Uterus (tissue), 4 donors: Measurements from ENCODE around the gene CTTN. TPM values are rescaled to one million over a fixed set of nuclear protein-coding genes. Genes with fewer than 3 reads are reported as not detected.
A peak's percentile ranks its signal among the peaks of the same experiment; 100 is the strongest.

Experiments
- DNase-seq, 2 donors: peaks; one replicate each; pipeline ENCODE4 v3.0.0-alpha.2; 2019 to 2020
- H3K27ac ChIP-seq, 2 donors: fragments of 200-600 bp; sonication (generic); 1 replicate in 1 of 2; 2 replicates in 1 of 2; pipeline ENCODE4 v1.5.1; 2016 to 2018
- H3K27me3 ChIP-seq, 2 donors: fragments of 200-600 bp; sonication (generic); one replicate each; pipeline ENCODE4 v1.5.1; 2018 to 2019; ENCODE audit warnings: control low read depth in 1 of 2
- H3K36me3 ChIP-seq, 2 donors: fragments of 200-600 bp; sonication (generic); one replicate each; pipeline ENCODE4 v1.5.1; 2019; ENCODE audit warnings: control low read depth in 1 of 2
- H3K4me1 ChIP-seq, 2 donors: fragments of 200-600 bp; sonication (generic); one replicate each; pipeline ENCODE4 v1.5.1; 2018 to 2019; ENCODE audit warnings: control low read depth in 1 of 2
- H3K4me3 ChIP-seq, 2 donors: fragments of 200-600 bp; sonication (generic); 1 replicate in 1 of 2; 2 replicates in 1 of 2; pipeline ENCODE4 v1.5.1; 2018 to 2019; ENCODE audit warnings: mild to moderate bottlenecking in 1 of 2
- H3K9me3 ChIP-seq, 2 donors: fragments of 200-600 bp; sonication (generic); one replicate each; pipeline ENCODE4 v1.5.1; 2019; ENCODE audit warnings: control low read depth in 1 of 2
- POLR2A ChIP-seq, 2 donors: fragments of 450-650 bp; IDR thresholded peaks; one replicate each; pipeline ENCODE4 v1.6.1; 2016; ENCODE audit warnings: antibody characterized with exemption in 2 of 2, mild to moderate bottlenecking in 1 of 2, moderate library complexity in 1 of 2
- intact Hi-C: fragments of 100-400 bp; cut with DNase I; formaldehyde crosslinking; loops from one replicate; pipeline ENCODE4 v1.15.1; 2023; ENCODE audit warnings: low total_unique reads
- total RNA-seq, 4 donors: library from RNA; depleted of rRNA in 3 of 4; stranded (reverse); fragments of >200 nt in 3 of 4; gene quantifications; one replicate each; pipeline versions ENCODE4 v1.1.0 to v1.2.4, GENCODE V29; 2014 to 2023
- TF ChIP-seq, protein P1 (sequence below), 4 experiments: fragments of 200-600 bp in 2 of 4; fragments of 450-650 bp in 2 of 4; sonication (generic) in 2 of 4; IDR thresholded peaks; one replicate each; pipeline ENCODE4 v1.5.1; 2016 to 2019; ENCODE audit warnings: antibody characterized with exemption in 4 of 4, mild to moderate bottlenecking in 2 of 4, moderate library complexity in 1 of 4
- donor health status: DM: yes; HTN: yes; CAD: no.

CTTN gene
- total RNA-seq, 4 donors from 2014 or later, result 109 to 279 (median 199) TPM

DNA sequence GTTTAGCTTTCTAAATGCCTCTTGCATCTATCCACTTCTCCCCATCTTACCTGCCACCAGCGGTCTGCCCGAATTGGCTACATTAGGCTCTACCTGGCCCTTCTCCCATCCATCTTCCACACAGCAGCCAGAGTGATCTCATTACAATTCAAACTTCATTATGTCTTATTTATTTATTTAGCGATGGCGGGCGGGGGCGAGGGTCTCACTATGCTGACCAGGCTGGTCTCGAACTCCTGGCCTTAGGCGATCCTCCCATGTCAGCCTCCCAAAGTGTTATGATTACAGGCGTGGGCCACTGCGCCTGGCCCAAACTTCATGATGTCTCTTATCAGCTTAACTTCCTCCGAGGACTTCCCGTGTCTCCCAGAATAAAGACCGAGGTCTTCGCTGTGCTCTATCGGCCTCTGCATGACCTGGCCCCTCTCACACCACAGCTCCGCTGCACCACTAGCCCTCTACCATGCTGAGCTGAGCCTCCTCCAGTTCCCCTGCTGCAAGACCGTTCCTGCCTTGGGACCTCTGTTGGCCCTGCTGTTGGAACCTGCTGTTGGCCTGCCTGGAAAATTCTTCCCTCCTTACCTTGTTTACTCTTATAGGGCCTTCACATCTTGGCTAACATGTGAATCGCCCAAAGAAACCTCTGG is 870 bp upstream of the CTTN start:
- Histone ChIP-seq H3K4me1 (peaks cover 0 to 12% of the 10 kb centered on the region in 2 donors), H3K36me3 (no peaks in the 10 kb centered on the region), H3K4me3 (peak overlapping the region; percentile 63 to 75), H3K27me3 (no peaks in the 10 kb centered on the region), H3K9me3 (no peaks in the 10 kb centered on the region), H3K27ac (peak overlapping the region; percentile 87 to 96)
- intact Hi-C loops, result no loop called here
- no peak for DNase-seq
- TF ChIP-seq, protein P1, sequence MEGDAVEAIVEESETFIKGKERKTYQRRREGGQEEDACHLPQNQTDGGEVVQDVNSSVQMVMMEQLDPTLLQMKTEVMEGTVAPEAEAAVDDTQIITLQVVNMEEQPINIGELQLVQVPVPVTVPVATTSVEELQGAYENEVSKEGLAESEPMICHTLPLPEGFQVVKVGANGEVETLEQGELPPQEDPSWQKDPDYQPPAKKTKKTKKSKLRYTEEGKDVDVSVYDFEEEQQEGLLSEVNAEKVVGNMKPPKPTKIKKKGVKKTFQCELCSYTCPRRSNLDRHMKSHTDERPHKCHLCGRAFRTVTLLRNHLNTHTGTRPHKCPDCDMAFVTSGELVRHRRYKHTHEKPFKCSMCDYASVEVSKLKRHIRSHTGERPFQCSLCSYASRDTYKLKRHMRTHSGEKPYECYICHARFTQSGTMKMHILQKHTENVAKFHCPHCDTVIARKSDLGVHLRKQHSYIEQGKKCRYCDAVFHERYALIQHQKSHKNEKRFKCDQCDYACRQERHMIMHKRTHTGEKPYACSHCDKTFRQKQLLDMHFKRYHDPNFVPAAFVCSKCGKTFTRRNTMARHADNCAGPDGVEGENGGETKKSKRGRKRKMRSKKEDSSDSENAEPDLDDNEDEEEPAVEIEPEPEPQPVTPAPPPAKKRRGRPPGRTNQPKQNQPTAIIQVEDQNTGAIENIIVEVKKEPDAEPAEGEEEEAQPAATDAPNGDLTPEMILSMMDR (IDR thresholded peaks at IDR 0.05), result no peak
- TF ChIP-seq POLR2A (IDR thresholded peaks at IDR 0.05), result no peak

DNA sequence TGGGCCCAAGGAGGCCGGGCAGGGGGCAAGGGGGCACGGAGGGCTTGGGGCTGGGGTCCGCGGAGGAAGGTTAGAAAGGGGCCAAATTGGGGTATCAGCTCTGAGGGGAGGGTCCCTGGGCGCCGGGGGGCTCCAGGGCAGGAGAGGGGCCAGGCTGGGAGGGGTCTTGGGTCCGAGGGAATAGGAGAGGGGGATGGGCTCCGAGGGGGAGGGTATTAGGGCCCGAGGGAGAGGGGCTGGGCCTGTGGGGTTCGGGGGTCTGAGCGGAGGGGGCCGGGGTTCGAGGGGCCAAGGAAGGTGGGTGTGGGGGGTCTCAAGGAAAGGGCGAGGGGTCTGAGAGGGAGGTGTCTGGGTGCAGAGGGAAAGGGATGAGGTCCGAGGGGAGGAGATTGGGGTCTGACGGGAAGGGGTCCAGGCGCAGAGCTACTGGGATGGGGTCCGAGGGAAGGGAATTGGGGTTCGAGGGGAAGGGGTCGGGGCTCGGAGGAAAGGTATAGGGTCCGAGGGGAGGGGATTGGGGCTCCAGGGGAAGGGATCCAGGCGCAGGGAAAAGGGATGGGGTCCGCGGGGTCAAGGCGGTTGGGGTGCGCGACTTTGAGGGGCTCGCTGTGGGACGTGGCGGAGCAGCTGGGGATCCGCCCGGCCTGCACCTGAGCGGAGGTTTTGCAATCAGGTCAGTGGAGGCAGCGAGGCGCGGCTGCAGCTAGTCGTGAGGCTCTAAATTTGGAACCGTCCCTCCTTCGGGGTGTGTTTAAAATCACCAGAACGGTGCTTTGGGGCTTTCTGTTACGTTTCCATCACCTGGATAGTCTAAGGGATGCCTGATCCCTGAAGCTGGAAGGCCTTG is 728 bp downstream of the CTTN start:
- Histone ChIP-seq H3K36me3 (no peaks in the 10 kb centered on the region), H3K4me3 (peak overlapping the region; percentile 63 to 75), H3K9me3 (no peaks in the 10 kb centered on the region), H3K27me3 (no peaks in the 10 kb centered on the region), H3K4me1 (peaks cover 0 to 12% of the 10 kb centered on the region in 2 donors), H3K27ac (peak overlapping the region; percentile 87 to 96)
- TF ChIP-seq POLR2A (IDR thresholded peaks at IDR 0.05), result no peak
- TF ChIP-seq, protein P1 (IDR thresholded peaks at IDR 0.05), result no peak
- intact Hi-C loops, result no loop called here
- peak; percentile 33 to 37 for DNase-seq

GRCh38 chr11:70399681-70400112 is 1.4 kb downstream of the CTTN start:
- H3K9me3 ChIP-seq, result no peaks in the 10 kb centered on the region
- no peaks in the 10 kb centered on the region for H3K36me3 ChIP-seq
- H3K4me3 ChIP-seq, result peak overlapping the region; percentile 63 to 75
- peak overlapping the region; percentile 87 to 96 for H3K27ac ChIP-seq
- peak; percentile 39 to 48 for TF ChIP-seq POLR2A (IDR thresholded peaks at IDR 0.05)
- TF ChIP-seq, protein P1 (IDR thresholded peaks at IDR 0.05), result no peak
- DNase-seq, result peak; percentile 89 to 90
- H3K27me3 ChIP-seq, result no peaks in the 10 kb centered on the region
- H3K4me1 ChIP-seq, result peaks cover 0 to 12% of the 10 kb centered on the region in 2 donors
- intact Hi-C loops, result no loop called here

DNA sequence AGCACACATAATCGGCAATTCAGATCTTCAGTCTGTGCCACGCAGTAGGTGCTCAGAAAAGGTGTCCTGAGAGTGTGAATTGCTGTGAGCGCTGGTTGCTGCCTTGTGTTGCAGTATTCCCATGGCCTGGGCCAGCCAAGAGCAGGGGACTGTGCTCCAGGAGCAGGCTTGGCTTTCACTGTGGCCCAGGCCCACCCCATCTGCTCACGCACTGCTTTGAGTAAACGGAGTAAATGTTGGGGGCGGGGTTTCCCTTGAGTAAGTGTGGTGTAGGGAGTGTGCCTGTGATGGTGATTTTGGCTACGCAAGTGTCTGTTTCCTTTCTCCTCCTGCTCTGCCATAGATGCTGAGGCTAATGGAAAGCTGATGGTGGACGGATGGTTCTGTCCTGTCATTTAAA is 2.3 kb downstream of the CTTN start:
- no peaks in the 10 kb centered on the region for H3K36me3 ChIP-seq
- H3K4me1 ChIP-seq, result peaks cover 0 to 12% of the 10 kb centered on the region in 2 donors
- TF ChIP-seq, protein P1 (IDR thresholded peaks at IDR 0.05), result no peak
- no peak for TF ChIP-seq POLR2A (IDR thresholded peaks at IDR 0.05)
- intact Hi-C loops, result no loop called here
- H3K9me3 ChIP-seq, result no peaks in the 10 kb centered on the region
- no peaks in the 10 kb centered on the region for H3K27me3 ChIP-seq
- peak overlapping the region; percentile 87 to 96 for H3K27ac ChIP-seq
- DNase-seq, result no peak
- H3K4me3 ChIP-seq, result no peak overlapping the region

DNA sequence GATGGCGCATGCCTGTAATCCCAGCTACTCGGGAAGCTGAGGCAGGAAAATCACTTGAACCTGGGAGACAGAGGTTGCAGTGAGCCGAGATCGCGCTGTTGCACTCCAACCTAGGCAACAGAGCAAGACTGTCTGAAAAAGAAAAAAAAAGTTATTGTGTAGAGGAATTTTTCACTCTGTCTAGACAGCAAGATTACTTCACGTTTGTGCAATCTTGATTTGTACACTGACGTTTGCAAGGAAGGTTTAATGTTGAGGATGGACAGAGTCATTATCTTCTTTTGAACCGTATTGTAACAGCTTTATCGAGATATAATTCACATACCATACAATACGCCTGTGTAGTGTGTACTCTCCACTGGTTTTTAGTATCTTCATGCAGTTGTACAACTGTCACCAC is 3.7 kb downstream of the CTTN start:
- Histone ChIP-seq H3K4me1 (peaks cover 0 to 12% of the 10 kb centered on the region in 2 donors), H3K36me3 (no peaks in the 10 kb centered on the region), H3K27ac (peak overlapping the region in 1 of 2 donors; percentile 96), H3K27me3 (no peaks in the 10 kb centered on the region), H3K4me3 (no peak overlapping the region), H3K9me3 (no peaks in the 10 kb centered on the region)
- DNase-seq, result no peak
- intact Hi-C loops, result no loop called here
- no peak for TF ChIP-seq POLR2A (IDR thresholded peaks at IDR 0.05)
- TF ChIP-seq, protein P1 (IDR thresholded peaks at IDR 0.05), result no peak
